Measurements from ENCODE around the gene LAT. TPM values are rescaled to one million over a fixed set of nuclear protein-coding genes. Genes with fewer than 3 reads are reported as not detected.
"Not testable (repeated sequence)": the region's sequence is repeated elsewhere in the genome, so short reads cannot be mapped to it uniquely, and the experiment has no call there.

LAT gene
- total RNA-seq, 4 donors from 2014 or later, result 10.5 to 52.0 (median 15.9) TPM

DNA sequence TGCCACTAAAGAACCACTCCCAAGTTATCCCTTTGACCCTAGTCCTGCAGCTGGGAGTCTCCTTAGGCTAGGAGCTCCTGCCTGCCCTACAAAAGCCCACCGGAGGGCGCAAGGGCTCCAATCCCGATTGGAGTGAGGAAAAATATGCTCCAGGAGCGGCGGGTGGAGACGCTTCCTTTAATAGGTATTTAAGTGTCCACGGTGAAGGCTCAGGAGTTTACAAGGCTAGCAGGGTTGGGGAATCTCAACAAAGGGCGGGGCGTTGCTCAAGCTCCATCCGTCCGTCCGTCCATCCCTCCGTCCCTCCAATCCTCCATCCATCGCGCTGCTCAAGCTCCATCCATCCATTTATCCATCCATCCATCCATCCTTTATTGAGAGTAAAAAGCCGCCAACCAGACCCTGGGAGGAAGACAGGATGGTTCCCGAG, 10.8 kb upstream of the LAT start:
- no peak for TF ChIP-seq POLR2A (IDR thresholded peaks at IDR 0.05)
- TF ChIP-seq, protein P1, sequence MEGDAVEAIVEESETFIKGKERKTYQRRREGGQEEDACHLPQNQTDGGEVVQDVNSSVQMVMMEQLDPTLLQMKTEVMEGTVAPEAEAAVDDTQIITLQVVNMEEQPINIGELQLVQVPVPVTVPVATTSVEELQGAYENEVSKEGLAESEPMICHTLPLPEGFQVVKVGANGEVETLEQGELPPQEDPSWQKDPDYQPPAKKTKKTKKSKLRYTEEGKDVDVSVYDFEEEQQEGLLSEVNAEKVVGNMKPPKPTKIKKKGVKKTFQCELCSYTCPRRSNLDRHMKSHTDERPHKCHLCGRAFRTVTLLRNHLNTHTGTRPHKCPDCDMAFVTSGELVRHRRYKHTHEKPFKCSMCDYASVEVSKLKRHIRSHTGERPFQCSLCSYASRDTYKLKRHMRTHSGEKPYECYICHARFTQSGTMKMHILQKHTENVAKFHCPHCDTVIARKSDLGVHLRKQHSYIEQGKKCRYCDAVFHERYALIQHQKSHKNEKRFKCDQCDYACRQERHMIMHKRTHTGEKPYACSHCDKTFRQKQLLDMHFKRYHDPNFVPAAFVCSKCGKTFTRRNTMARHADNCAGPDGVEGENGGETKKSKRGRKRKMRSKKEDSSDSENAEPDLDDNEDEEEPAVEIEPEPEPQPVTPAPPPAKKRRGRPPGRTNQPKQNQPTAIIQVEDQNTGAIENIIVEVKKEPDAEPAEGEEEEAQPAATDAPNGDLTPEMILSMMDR (IDR thresholded peaks at IDR 0.05), result peak in 4 of 6 experiments; percentile 37 to 49 (median 44)
- H3K4me1 ChIP-seq, result peaks cover 0 to 17% (median 9%) of the 10 kb centered on the region in 4 donors
- peak in 2 of 3 donors; percentile 43 to 72 for DNase-seq

DNA sequence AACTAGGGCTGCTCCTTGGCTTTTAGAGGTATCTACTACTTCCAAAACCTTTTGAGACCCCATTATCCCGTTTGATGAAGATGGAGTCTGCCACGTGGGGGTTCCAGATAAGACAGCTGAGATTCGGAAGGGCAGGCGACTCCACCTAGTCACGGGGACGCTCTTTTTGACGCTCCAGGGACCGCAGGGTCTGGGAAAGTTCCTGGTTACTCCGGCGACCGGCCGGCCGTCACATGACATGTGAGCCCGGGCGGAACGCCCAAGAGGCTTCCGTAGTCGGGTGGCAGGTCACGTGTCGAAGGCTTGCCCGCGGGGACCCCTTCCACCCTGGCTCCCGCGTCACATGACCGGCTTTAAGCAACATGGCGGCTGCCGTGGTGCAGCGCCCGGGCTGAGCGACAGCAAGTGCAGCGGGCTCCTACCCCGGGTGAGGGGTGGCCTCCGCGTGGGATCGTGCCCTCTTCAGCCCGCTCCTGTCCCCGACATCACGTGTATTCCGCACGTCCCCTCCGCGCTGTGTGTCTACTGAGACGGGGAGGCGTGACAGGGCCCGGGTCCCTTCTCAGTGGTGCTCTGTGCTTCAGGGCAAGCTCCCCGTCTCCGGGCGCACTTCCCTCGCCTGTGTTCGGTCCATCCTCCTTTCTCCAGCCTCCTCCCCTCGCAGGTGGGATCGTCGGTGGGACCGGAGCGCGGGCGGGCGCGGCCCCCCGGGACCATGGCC, 10.3 kb upstream of the LAT start, which contains the start of gene SPNS1:
TSS of gene SPNS1 (plus strand) at position 342 of the 721 bp plus-strand sequence. CDS start at position 716, 374 bp downstream.
- peak; percentile 97 to 99 (median 98) for DNase-seq
- Histone ChIP-seq H3K36me3 (peaks cover 0 to 20% (median 0%) of the 10 kb centered on the region in 3 donors), H3K27ac (peak within 1 kb of the TSS; percentile 49 to 67 (median 60)), H3K4me1 (peaks cover 0 to 17% (median 9%) of the 10 kb centered on the region in 4 donors), H3K4me3 (peak within 1 kb of the TSS; percentile 64 to 95 (median 70)), H3K27me3 (no peaks in the 10 kb centered on the region), H3K9me3 (no peaks in the 10 kb centered on the region)
- TF ChIP-seq POLR2A (IDR thresholded peaks at IDR 0.05), result peak in 1 of 2 donors; percentile 42
- TF ChIP-seq, protein P1 (IDR thresholded peaks at IDR 0.05), result peak in 1 of 6 experiments; percentile 17

More for the DNA sequence above, 10.8 kb upstream of the LAT start:
- H3K36me3 ChIP-seq, result peaks cover 0 to 15% (median 0%) of the 10 kb centered on the region in 3 donors
- H3K9me3 ChIP-seq, result no peaks in the 10 kb centered on the region
- peak overlapping the region; percentile 64 to 95 (median 70) for H3K4me3 ChIP-seq
- H3K27me3 ChIP-seq, result no peaks in the 10 kb centered on the region
- peak overlapping the region; percentile 49 to 67 (median 60) for H3K27ac ChIP-seq

DNA sequence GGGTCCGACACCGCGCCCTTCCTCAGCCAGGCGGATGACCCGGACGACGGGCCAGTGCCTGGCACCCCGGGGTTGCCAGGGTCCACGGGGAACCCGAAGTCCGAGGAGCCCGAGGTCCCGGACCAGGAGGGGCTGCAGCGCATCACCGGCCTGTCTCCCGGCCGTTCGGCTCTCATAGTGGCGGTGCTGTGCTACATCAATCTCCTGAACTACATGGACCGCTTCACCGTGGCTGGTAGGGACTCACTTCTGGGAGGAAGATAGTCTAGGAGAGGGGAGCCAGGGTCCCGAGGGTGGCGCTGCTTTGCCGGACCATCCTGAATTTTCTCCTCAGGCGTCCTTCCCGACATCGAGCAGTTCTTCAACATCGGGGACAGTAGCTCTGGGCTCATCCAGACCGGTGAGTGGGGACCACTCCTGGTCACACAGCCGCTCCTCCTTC, 9.7 kb upstream of the LAT start:
- H3K27me3 ChIP-seq, result no peaks in the 10 kb centered on the region

DNA sequence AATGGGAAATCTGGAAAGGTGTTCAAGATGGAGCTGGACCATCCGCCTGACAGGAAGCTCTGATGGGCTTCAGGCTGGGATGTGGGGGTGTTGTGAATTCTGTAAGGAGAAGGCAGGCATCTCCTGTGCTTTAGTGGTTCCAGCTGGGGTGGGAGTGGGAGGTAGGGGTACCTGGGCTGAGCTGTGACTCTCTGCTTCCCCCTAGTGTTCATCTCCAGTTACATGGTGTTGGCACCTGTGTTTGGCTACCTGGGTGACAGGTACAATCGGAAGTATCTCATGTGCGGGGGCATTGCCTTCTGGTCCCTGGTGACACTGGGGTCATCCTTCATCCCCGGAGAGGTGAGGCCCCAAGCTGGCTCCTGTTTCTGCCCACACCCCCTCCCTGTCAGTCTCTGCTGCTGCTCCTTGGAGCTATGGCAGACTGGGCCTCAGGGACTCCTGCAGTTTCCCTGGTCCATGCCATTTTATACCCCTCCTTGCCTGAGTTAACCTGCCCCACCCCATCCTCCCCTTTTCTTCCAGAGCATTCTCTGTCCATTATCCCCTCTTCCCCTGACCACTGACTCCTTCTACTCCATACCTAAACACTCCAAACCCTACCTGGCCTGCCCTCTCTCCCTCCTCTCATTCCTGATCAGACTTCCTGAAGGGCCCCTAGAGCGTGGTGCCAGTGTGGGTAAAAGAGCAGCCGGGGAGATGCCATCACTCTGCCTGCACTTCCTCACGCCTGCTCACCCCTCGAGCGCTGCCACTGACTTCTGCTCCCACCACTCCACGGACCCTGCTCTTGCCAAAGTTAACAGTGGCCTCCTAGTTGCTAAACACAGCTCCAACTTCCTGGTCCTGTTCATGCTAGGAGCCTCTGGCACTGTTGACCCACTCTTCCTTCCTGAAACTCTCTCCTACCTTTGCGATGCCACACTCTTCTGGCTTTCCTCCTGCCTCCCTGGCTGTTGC, 6.9 kb upstream of the LAT start:
- no peak overlapping the region for H3K4me3 ChIP-seq
- no peak for TF ChIP-seq POLR2A (IDR thresholded peaks at IDR 0.05)
- TF ChIP-seq, protein P1 (IDR thresholded peaks at IDR 0.05), result peak; percentile 8 to 59 (median 48)
- no peak for DNase-seq
- no peak overlapping the region for H3K27ac ChIP-seq
- peaks cover 0 to 17% (median 9%) of the 10 kb centered on the region in 4 donors for H3K4me1 ChIP-seq
- H3K9me3 ChIP-seq, result no peaks in the 10 kb centered on the region
- H3K36me3 ChIP-seq, result peaks cover 0 to 54% (median 0%) of the 10 kb centered on the region in 3 donors
- H3K27me3 ChIP-seq, result no peaks in the 10 kb centered on the region

More for the DNA sequence above, 9.7 kb upstream of the LAT start:
- Histone ChIP-seq H3K9me3 (no peaks in the 10 kb centered on the region), H3K36me3 (peaks cover 0 to 26% (median 0%) of the 10 kb centered on the region in 3 donors), H3K4me1 (peaks cover 0 to 17% (median 9%) of the 10 kb centered on the region in 4 donors), H3K27ac (peak overlapping the region in 3 of 4 donors; percentile 60 to 67 (median 61)), H3K4me3 (peak overlapping the region; percentile 64 to 95 (median 70))
- TF ChIP-seq, protein P1 (IDR thresholded peaks at IDR 0.05), result no peak
- no peak for TF ChIP-seq POLR2A (IDR thresholded peaks at IDR 0.05)
- DNase-seq, result no peak

DNA sequence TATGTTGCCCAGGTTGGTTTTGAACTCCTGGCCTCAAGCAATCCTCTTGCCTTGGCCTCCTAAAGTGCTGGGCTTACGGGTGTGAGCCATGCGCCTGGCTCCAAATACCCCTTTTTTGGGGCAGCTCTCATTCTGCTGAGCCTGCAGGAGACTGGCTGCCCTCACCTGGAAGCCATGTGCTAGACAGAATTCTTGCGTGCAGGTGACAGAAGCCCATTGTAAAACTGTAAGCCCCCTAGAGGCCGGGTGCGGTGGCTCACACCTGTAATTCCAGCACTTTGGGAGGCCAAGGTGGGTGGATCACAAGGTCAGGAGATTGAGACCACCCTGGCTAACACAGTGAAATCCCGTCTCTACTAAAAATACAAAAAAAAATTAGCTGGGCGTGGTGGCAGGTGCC, 4.5 kb upstream of the LAT start:
- not testable (repeated sequence) for H3K27ac ChIP-seq, H3K4me3 ChIP-seq, H3K9me3 ChIP-seq, H3K27me3 ChIP-seq, DNase-seq
- peaks cover 0 to 16% (median 11%) of the 10 kb centered on the region in 4 donors for H3K4me1 ChIP-seq
- H3K36me3 ChIP-seq, result peaks cover 0 to 70% (median 0%) of the 10 kb centered on the region in 3 donors
